ENCODE measurements around the gene ASB8.
"Not testable (repeated sequence)": the region's sequence is repeated elsewhere in the genome, so short reads cannot be mapped to it uniquely, and the experiment has no call there.

ASB8 gene

DNA sequence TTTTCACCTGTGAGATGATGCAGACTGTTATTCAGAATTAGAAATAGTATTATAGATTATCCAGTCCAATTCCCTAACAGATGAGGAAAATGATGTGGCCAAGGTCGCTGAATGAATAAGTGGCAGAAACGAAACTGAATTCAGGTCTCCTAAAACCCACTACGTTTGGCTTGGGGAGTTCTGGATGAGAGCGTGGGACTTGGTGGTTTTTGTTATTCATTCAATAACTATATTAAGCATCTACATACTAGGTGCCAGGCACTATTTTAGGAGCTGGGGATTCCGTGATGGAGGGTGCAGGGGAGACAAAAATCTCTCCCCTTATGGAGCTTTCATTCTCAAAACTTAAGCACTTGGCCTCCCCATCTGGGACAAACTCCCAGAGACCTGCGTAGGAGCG, 25.3 kb upstream of the ASB8 start:
- no peak for DNase-seq (ENCODE audit: low spot score)

DNA sequence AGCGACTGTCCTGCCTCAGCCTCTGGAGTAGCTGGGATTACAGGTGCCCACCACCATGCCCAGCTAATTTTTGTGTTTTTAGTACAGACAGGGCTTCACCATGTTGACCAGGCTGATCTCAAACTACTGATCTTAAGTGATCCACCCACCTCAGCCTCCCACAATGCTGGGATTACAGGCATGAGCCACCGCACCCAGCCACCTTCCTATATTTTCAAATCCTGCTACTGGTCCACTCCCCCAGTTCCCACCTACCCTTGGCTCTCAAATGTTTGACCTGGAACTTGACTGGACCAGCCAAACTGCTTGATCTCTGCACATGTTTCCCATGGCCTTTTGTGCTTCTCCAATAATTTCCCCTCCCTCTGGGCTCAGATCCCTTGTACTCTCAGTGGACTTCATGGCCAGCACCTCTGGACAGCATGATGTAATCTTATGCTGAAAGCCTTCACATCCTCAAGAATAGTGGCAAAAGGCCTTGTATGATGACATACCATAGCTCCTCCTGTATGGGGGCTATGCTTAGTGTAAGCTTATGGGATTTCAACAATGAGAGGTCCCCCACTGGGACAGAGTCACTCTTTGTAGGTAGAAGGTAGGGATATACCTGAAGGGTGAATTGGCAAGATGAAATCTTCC, 23.7 kb upstream of the ASB8 start:
- no peak for DNase-seq (ENCODE audit: low spot score)

DNA sequence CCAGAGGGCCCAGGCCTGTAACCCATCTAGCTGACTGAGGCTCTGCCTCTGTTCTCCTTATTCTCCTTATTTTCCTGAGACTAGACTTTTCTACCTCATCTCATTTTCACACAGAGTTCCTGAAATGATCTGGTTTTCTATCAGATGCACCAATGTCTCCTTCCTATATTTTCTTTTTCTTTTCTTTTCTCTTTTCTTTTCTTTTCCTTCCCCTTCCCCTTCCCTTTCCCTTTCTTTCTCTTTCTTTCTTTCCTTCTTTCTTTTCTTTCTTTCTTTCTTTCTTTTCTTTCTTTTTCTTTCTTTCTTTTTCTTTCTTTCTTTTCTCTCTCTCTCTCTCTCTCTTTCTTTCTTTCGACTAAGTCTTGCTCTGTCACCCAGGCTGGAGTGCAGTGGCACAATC, 23.1 kb upstream of the ASB8 start:
- DNase-seq (ENCODE audit: low spot score) = no peak

DNA sequence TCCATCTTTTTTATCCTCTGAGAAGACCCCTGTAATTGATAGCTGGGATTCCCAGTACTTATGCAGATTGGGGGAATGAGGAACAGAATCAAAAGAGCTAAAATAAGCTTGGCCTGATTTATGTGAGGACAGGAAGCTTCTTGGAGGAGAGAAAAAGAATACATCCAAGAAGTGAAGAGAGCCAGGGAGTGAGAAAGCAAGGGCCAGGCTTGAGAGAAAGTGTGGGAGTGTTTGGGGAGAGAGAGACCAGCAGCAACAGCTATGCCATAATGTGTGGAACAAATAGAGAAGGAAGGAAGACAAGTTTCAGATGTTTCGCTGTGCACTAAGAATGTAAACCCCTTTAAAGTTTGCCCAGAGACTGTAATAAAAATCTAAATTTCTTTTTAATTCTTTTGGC, 22.2 kb upstream of the ASB8 start:
- DNase-seq (ENCODE audit: low spot score) = no peak

DNA sequence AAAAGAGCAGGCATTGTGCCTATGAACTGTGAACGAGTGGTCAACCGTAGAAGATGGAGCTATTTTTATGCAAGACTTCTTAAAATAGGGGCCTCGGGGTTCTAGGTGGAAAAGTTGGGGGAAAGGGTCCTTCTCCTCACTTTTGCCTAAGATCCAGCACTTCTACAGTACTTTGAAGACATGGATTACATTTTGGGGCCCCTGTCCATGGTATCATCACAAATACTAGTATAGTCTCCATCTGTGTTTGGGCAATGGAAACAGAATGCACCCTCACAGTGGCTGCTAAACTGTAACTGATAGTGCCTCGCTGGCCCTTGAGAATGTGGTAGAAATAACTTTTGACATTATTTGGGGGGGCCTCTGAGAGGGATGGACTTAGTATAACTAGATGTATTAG, 20.7 kb upstream of the ASB8 start:
- DNase-seq (ENCODE audit: low spot score) = no peak

DNA sequence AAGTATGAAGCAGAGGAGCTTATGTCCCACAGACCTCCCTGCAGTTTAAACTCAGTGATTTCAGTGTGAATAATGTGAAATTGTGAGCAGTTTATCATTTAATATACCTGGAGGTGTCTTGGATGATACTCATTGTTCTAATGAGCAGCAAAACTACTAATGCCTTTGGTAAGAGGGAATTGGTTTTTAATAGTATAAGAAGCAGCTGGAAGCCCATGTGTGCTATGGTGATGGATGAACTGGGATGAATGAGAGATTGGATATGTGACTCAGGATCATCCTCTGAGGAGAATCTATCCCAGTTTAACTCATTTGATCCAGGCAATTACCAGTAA, 19.1 kb upstream of the ASB8 start:
- no peak for DNase-seq (ENCODE audit: low spot score)

DNA sequence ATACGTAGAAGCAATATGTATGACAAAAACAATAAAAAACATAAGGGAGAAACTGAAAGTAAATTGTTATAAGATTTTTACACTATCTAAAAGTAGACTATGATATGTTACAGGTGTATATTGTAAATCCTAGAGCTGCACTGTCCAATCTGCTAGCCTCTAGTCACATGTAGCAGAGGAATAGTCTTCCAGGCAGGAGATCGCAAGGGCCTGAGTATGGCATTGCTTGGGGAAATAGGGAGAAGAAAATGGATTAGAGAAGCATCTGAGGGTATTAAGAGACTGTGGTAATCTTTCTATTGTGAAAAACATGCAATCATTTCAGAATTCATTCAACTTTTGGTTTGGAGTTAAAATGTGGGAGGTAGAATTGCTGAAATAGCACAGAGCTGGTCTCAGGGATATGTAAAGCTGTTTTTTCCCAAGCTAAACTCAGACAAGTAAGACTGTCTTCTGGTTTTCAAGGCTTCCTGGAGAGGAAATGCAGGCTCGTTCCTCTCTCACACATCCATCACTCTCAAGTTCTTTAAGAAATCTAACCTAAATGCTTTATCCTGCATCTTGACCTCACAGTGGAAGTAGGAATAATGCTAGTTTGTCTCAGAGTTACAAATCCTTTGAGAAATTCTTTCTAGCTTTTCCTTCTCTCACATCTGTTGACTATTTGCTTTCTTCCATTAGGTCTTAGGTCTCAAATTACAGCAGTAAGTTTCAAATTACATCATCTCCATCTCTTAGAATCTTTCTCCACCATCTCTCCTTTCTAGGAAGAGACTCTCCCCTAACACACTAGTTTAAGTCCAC, 18.5 kb upstream of the ASB8 start:
- no peak for DNase-seq (ENCODE audit: low spot score)

DNA sequence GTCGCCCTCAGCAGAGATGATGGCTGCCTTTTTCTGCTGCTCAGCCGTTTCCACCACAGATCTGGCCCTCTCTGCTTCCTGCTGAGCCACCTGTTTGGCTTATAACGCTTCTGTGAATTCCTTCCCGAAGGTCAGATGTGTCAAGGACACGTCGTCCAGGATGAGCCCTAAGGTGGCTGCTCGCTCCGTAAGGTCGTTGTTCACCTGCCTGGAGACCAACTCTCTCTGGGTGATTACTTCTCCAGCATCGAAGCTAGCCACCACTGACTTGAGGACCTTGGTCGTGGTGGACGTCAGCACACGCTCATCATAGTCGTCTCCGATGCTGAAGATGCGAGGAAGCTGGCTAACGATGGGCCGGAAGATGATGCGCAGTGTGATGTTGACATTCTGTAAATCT, 11.7 kb upstream of the ASB8 start:
- no peak for DNase-seq (ENCODE audit: low spot score)

DNA sequence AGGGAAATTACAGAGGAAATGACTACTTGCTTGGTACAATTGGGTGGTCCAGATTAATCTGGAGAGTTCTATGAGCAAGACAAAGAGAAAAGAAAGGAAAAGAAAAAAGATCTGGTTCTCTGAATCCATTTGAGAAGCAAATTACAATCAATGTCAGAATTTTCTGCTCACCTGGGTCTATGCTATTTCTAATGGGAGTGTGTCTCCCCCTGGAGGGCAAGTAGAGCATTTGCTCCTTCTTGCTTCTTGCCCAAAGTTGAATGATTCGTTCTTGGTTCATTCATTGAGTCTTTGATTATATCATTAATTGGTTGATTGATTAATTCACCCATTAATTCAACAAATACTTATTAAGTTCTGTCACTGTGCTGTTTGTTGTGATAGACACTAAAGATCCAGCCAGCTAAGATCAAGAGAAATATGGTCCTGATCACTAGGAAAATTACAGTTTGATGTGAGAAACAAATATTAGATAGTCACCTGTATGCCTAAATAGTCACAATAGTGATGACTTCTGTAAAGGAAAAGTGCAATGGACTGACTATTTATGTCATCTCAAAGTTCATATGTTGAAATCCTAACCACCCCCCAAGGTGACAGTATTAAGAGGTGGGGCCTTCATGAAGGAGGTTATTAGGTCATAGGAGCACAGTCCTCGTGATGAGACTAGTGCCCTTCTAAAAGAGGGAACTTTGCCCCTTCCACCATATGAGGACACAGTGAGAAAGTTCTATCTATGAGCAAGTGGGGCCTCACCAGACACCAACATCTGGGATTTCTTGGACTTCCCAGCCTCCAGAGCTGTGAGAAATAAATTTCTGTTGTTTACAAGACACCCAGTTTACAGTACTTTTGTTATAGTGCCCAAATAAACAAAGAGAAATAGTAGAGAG, 8.0 kb upstream of the ASB8 start:
- peak; percentile 82 for DNase-seq (ENCODE audit: low spot score)

DNA sequence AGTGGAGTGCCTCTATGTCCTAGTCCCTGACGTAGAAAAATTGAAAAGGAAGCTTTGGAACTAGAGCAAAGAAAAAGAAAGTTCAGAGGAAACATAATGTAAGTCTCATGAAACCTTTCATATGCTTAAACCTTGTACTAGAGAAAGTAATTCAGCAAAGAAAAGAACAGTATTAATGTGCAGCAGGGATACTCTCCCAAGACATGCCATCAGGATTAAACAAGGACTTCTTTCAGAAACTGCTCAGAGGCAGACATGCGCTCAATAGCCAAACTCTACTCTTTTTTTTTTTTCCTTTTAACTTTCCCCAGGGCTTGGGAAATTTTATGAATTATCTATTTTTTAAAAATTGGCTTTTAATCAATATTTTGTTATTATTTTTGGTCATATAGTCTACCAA, 7.1 kb upstream of the ASB8 start:
- DNase-seq (ENCODE audit: low spot score) = no peak

DNA sequence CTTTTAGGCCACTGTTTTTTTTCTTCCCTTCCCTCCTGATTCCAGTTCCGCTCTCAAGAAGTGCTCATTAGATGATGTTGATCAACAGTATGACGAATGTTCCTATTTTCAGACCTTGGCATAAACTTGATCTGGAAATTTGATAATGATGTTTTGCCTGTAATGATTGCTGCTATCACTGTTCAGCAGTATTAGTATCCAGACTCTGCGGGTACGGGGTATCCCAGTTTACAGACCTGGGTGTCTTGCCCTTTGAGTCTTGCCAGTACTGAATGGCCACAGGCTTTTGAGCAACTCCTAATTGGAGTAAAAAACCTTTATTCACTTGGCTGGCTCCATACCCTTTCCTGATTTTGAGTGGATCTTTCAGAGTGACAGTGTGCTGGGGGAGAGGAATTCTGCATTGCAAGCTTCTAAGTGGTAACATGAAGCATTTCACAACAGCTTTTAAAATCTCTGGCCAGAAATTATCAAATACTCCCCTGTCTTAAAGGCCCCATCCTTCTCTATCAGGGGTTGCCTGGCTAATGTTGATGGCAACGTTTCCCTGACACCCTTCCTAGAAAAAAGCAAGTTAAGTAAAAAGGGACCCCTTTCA, 5.9 kb upstream of the ASB8 start:
- no peak for DNase-seq (ENCODE audit: low spot score)

DNA sequence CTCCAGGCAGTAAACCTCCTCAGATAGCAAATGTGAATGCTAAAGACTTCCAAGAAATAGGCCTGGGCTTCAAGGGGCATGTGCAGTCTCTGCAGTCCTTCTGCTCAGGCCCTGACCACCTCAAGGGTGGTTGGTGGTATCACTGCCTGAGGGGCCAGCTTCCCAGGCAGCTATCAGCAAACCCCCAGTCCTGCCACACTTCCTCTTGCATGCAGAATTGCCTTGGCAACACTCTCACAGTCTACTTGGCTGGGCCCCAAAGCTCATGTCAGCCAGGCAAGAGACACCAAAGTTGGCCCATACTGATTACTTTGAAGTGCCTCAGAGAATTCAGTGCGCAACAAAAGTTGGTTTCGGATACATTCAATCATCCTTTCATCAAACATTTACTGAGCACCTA, 3.5 kb upstream of the ASB8 start:
- DNase-seq (ENCODE audit: low spot score) = peak; percentile 74

DNA sequence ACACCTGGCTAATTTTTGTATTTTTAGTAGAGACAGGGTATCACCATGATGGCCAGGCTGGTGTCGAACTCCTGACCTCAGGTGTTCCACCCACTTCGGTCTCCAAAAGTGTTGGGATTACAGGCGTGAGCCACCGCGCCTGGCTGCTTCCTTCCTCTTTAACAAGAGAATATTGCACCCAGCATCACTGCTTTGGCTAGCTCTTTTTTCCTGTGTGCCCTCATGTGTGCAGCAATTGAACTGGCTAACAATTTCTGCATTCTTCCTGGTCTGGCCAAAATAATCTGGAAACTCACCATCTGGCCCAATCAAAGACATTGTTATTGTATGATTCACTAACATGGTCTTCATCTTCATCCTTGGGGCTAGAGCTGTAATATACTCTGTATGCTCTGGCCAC, 2.7 kb upstream of the ASB8 start:
- DNase-seq (ENCODE audit: low spot score) = no peak

DNA sequence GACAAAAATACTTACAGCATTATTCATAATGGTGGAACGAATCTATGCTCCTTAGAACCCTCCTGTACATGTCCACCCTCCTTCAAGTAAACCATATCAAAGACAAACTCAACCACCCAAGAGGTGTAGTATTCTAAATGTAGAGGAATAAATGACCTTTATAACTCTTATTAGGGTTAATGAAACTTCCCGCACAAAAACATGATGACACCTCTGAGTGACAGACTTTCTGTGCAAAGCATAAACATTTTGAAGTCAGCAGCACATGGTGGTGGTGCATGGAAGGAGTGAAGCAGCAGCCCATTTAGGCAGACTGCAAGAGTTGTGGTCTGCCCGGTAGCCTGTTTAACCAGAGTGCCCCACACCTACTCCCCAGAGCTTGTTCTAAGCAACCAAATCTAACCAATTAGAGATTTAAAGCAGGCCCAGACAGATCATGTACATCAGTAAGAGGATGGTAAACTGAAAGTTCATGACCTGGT, 615 bp upstream of the ASB8 start:
- no peak for DNase-seq (ENCODE audit: low spot score)

DNA sequence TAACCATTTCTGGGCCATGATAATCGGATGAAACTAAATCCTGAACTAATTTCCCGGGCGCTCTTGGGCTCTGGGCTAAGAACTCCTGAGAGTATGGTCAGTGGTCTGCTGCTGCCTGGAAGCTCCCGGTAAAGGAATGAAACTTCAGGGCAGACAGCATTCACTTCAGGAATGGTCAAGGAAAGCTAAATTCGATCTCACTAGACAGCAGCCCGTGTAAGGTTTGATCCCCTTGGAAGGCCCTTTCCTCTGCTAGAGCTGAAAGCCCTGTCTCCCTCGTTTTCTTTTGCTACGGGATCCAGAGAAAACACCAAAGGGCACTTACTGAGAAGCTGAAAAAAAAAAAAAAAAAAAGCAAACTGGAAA, 680 bp downstream of the ASB8 start:
- no peak for DNase-seq (ENCODE audit: low spot score)

DNA sequence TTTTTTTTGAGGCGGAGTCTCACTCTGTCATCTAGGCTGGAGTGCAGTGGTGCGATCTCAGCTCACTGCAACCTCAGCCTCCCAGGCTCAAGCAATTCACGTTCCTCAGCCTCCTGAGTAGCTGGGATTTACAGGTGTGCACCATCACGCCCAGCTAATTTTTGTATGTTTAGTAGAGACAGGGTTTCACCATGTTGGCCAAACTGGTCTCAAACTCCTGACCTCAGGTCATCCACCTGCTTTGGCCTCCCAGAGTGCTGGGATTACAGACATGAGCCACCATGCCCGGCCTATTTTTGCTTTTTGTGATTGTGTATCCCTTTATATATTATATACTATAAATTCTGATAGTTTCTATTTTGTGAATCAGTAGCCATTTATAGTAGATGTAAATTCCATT, 1.5 kb downstream of the ASB8 start:
- DNase-seq (ENCODE audit: low spot score) = not testable (repeated sequence)

DNA sequence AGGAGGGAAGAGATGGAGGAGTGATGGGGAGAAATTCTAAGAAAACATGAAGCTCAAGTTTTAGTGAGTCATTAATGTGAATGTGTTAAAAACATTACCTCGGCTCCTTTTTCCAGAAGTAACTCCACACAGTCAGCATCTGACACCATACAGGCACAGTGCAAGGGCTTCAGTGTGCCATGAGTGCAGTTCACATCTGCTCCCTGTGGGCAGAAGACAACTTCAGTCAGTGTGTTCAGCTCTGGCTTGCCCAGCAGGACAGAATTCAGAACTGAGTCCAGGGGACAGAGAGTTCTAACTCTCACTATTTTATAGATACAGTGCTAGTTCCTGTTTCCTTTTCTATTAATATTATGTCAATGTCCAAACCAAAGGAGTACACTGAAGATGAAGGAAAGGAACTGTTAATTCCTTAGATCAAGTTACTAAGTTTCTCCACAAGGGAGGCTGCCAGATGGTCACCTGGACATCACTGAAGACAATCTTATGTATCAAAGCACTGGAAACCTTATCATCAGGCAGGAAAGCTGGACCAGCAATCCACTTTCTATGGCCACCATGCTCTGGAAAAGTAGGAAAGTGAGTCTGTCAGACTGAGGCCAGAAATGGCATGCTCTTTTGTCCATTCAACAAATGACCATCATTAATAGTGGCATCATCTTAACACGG, 6.1 kb downstream of the ASB8 start:
- DNase-seq (ENCODE audit: low spot score) = no peak

DNA sequence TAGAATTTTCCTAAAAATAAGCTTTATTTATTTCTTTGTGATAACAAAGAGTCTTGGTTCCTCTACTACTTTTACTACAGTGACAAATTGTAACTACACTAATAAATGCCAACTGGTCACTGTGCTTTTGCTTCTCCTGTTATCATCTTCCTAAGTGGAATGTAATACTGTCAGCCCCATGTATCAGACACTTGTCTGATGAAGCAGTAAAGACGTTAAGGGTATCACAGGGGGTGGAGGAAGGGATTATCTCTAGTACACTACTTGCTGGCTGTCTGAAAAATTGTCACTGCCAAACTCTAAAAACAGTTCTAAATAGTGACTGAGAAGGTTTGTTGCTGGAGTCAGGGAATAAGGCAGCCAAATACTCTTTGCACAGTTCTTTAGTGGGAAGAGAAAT, 11.3 kb downstream of the ASB8 start:
- peak; percentile 24 for DNase-seq (ENCODE audit: low spot score)

DNA sequence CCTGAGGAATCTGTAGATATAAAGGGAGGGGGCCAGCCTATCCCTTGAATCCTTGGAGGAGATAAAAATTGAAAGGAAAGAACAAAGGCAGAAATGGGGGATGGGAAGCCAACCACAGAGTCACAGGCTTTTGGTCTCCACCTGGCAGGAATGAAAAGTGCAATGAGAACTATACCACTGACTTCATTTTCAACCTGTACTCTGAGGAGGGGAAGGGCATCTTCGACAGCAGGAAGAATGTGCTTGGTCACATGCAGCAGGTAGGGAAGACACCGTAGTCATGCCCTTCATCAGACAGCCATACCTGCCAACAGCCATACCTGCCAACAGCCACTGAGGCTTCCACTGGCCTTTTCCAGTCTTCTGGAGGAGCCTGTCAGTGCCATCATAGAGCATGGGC, 13.4 kb downstream of the ASB8 start:
- DNase-seq (ENCODE audit: low spot score) = no peak

DNA sequence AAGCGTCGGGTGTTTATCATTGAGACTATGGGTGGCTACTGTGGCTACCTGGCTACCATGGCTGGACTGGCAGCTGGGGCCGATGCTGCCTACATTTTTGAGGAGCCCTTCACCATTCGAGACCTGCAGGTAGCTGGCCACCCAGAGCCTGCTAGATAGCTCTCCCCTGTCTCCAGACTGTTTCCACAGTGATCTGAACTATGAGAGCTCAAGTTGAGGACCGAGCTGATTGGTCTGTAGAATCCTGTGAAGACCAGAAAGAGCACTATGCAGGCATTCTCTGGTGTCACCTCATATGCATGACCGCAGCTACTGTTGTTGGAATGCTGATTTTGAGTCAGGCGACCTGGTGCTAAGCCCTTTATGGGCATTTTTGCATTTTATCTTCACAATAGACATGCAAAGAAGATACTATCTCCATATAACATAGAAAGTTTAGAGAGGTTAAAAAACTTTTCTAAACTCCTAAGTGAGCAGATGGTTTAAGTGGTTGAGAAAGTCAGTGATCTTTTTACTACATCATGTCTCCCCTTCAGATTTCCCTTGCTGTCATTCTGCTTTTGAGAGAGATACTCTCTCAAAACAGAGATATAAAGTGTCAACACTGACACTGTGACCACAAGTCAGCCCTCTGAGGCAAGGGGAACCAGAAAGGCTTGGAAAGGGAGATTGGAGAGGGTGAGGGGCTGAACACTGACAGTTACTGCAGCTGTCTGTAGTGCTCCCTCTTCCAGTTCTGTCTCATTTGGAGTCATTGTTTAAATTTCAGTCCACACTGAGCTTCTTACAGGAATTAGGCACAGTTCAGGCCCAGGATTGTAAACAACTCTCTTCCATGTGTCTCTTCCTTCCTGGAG, 14.3 kb downstream of the ASB8 start:
- no peak for DNase-seq (ENCODE audit: low spot score)

DNA sequence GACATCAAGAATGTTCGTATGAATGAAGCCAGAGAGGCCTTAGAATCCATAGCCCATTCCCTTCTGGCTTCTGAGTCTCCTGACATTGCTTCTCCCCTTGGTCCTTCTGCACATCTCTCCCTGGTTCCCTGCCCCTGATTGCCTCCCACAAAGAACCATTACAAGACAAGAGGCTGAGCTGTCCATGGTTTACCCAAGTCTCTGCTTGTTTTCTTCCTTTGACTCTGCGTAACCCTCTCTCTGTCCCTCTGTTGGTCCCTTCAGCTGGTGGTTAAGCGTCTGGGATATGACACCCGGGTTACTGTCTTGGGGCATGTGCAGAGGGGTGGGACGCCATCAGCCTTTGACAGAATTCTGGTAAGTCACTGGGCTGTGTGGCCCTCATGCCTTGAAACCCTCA, 22.3 kb downstream of the ASB8 start:
- DNase-seq (ENCODE audit: low spot score) = no peak
